ENCODE results near the gene SLC25A28. TPM values are rescaled to one million over a fixed set of nuclear protein-coding genes. Genes with fewer than 3 reads are reported as not detected.
A peak's percentile ranks its signal among the peaks of the same experiment; 100 is the strongest.

The SLC25A28 gene
- total and polyA plus RNA-seq, 8 donors = 18.8 to 128 (median 26.9) TPM

GRCh38 chr10:99660662-99661376, 40.6 kb upstream of the SLC25A28 start:
- Histone ChIP-seq H3K4me1 (peaks cover 0 to 14% (median 7%) of the 10 kb centered on the region in 3 donors), H3K4me3 (peak overlapping the region in 2 of 4 donors; percentile 15 to 94), H3K36me3 (no peaks in the 10 kb centered on the region), H3K9me3 (no peaks in the 10 kb centered on the region), H3K27me3 (no peaks in the 10 kb centered on the region), H3K27ac (peak overlapping the region in 3 of 4 donors; percentile 32 to 73 (median 60))
- WGBS, 2 donors = 45 to 46% methylated on average over 6 of the region's 6 CpGs
- TF ChIP-seq CTCF (IDR thresholded peaks at IDR 0.05) = no peak
- no peak for ATAC-seq
- no peak for DNase-seq
- no peak for FAIRE-seq
- intact Hi-C loops (cut with DNase I) = no loop called here

- no peak for TF ChIP-seq CTCF (IDR thresholded peaks at IDR 0.05)
- peak; percentile 6 to 11 (median 10) for ATAC-seq
- Histone ChIP-seq H3K27ac (peak overlapping the region; percentile 44 to 60 (median 54)), H3K36me3 (no peaks in the 10 kb centered on the region), H3K4me1 (peaks cover 0 to 14% (median 7%) of the 10 kb centered on the region in 3 donors), H3K4me3 (peak overlapping the region; percentile 65 to 94 (median 86)), H3K9me3 (no peaks in the 10 kb centered on the region), H3K27me3 (no peaks in the 10 kb centered on the region)
- DNase-seq = peak in 2 of 6 donors; percentile 26 to 57
- FAIRE-seq = no peak
- intact Hi-C loops (cut with DNase I) = no loop called here
- 4 to 6% methylated on average over 10 of the region's 10 CpGs for WGBS, 2 donors
These were observed 39.7 kb upstream of the SLC25A28 start for GRCh38 chr10:99659868-99660366.

- peaks cover 0 to 14% (median 7%) of the 10 kb centered on the region in 3 donors for H3K4me1 ChIP-seq
- H3K9me3 ChIP-seq = no peaks in the 10 kb centered on the region
- peak; percentile 9 to 54 (median 30) for TF ChIP-seq CTCF (IDR thresholded peaks at IDR 0.05)
- FAIRE-seq = peak; percentile 61
- no peaks in the 10 kb centered on the region for H3K36me3 ChIP-seq
- peak within 1 kb of the TSS; percentile 65 to 94 (median 86) for H3K4me3 ChIP-seq
- peak within 1 kb of the TSS; percentile 44 to 60 (median 54) for H3K27ac ChIP-seq
- 0% methylated on average over 68 to 71 of the region's 71 CpGs for WGBS, 2 donors
- intact Hi-C loops (cut with DNase I) = no loop called here
- peak; percentile 95 to 99 (median 96) for DNase-seq
- ATAC-seq = peak; percentile 96 to 99 (median 98)
- no peaks in the 10 kb centered on the region for H3K27me3 ChIP-seq
These were observed 39.0 kb upstream of the SLC25A28 start, which contains the start of gene ENTPD7 for GRCh38 chr10:99659031-99659867. Gene ENTPD7 (plus strand): TSS chr10:99659509. CDS start chr10:99659957, 448 bp downstream.

- ATAC-seq (peak in 3 of 4 donors; percentile 3 to 11 (median 5)), FAIRE-seq (no peak), DNase-seq (peak; percentile 39 to 73 (median 54))
- Histone ChIP-seq H3K9me3 (no peaks in the 10 kb centered on the region), H3K4me3 (peak overlapping the region; percentile 65 to 94 (median 86)), H3K27me3 (no peaks in the 10 kb centered on the region), H3K27ac (peak overlapping the region in 2 of 4 donors; percentile 27 to 48), H3K36me3 (no peaks in the 10 kb centered on the region), H3K4me1 (peaks cover 0 to 14% (median 7%) of the 10 kb centered on the region in 3 donors)
- WGBS, 2 donors = 2 to 3% methylated on average over 24 of the region's 24 CpGs
- no peak for TF ChIP-seq CTCF (IDR thresholded peaks at IDR 0.05)
- intact Hi-C loops (cut with DNase I) = no loop called here
These were observed 38.4 kb upstream of the SLC25A28 start for GRCh38 chr10:99658622-99659030.

All from pancreas (tissue), 10 donors.